HT-29 (cell line): ENCODE results near the gene ZNF438. TPM values are rescaled to one million over a fixed set of nuclear protein-coding genes. Genes with fewer than 3 reads are reported as not detected.

Experiments
- DNase-seq: peaks from one replicate; pipeline ENCODE4 v3.0.0-alpha.2; 2015; ENCODE audit warnings: low spot score
- total RNA-seq: library from RNA; depleted of rRNA; stranded (reverse); fragments of >200 nt; shearing (Covaris generic); gene quantifications from 2 replicates; pipeline ENCODE4 v1.2.3, GENCODE V29; 2014

ZNF438 gene
- total RNA-seq, 1 experiment from 2014 or later = 1.2 TPM

GRCh38 chr10:30885423-30885822, 146.2 kb downstream of the ZNF438 start:
- no peak for DNase-seq

- no peak for DNase-seq
Observed at GRCh38 chr10:30883751-30884150, 147.9 kb downstream of the ZNF438 start.

GRCh38 chr10:30883116-30883515, 148.5 kb downstream of the ZNF438 start:
- no peak for DNase-seq

- no peak for DNase-seq
Observed at GRCh38 chr10:30882281-30882680, 149.4 kb downstream of the ZNF438 start.

- no peak for DNase-seq
Observed at GRCh38 chr10:30878920-30879319, 152.7 kb downstream of the ZNF438 start.

GRCh38 chr10:30877111-30877510, 154.6 kb downstream of the ZNF438 start:
- DNase-seq = no peak

- no peak for DNase-seq
Observed at GRCh38 chr10:30873411-30873810, 158.3 kb downstream of the ZNF438 start.

GRCh38 chr10:30870896-30871295, 160.8 kb downstream of the ZNF438 start:
- DNase-seq = no peak

- DNase-seq = no peak
Observed at GRCh38 chr10:30869566-30869965, 162.1 kb downstream of the ZNF438 start.

- no peak for DNase-seq
Observed at GRCh38 chr10:30868611-30869010, 163.1 kb downstream of the ZNF438 start.

- DNase-seq = no peak
Observed at GRCh38 chr10:30866896-30867295, 164.8 kb downstream of the ZNF438 start.

- no peak for DNase-seq
Observed at GRCh38 chr10:30865141-30865926, 166.3 kb downstream of the ZNF438 start.

- DNase-seq = no peak
Observed at GRCh38 chr10:30863516-30864210, 168.0 kb downstream of the ZNF438 start.

- no peak for DNase-seq
Observed at GRCh38 chr10:30862486-30862885, 169.2 kb downstream of the ZNF438 start.

GRCh38 chr10:30861976-30862375, 169.7 kb downstream of the ZNF438 start:
- no peak for DNase-seq

- no peak for DNase-seq
Observed at GRCh38 chr10:30861221-30861620, 170.4 kb downstream of the ZNF438 start.

- no peak for DNase-seq
Observed at GRCh38 chr10:30858499-30858898, 173.2 kb downstream of the ZNF438 start.

- no peak for DNase-seq
Observed at GRCh38 chr10:30857803-30858202, 173.9 kb downstream of the ZNF438 start.

GRCh38 chr10:30855131-30855530, 176.5 kb downstream of the ZNF438 start:
- DNase-seq = no peak

- DNase-seq = no peak
Observed at GRCh38 chr10:30854656-30855055, 177.0 kb downstream of the ZNF438 start.

GRCh38 chr10:30853066-30853465, 178.6 kb downstream of the ZNF438 start:
- no peak for DNase-seq

- DNase-seq = no peak
Observed at GRCh38 chr10:30850776-30851175, 180.9 kb downstream of the ZNF438 start.
